NCI-H2107 treated with DMSO at 0.1 percent for 48 hours (cell line): Measurements from ENCODE around the gene ERCC6L2.

Experiments used
- DNase-seq: peaks from one replicate; lab custom pipeline; 2025; ENCODE audit not compliant: unreplicated experiment; lab: John Stamatoyannopoulos, UW

ERCC6L2 gene

GRCh38 chr9:95977371-95977770 lies 101.9 kb downstream of the ERCC6L2 start:
- DNase-seq: no peak

DNA sequence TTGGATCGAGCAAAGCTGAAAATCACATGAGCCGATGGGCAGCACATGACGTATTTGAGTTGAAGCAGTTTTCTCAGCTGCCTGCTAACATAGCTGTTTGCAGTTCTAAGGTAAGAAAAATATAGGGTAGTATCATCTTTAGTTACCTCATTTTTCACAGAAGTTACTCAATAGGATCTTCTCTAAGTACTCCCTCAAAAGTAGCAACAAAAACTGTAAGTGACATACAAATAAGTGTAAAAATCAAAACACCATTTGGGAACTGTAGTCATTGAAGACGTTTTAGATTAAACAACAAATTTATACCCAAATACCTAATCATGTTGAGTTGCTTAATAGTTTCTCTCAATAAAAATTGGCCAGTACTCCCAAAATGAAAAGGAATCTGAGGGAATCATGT lies 102.6 kb downstream of the ERCC6L2 start:
- DNase-seq: no peak

DNA sequence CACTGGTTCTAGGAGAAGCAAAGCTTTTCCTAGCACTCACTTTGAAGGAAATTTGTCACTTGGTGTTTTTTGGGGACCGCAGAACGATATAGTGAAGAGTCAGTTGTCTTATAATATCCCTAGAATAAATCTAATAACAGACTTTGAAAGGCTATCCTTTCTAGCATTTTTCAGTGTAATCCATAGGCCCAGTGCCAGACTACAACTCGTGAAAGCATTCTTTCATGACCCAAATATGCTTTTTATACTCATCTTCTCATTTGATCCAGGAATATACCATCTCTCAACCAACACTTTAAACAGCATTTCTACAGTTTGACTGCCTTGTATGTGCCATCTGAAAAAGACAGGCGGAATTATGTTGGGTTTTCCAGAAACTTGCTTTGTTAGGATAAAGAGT lies 104.0 kb downstream of the ERCC6L2 start:
- no peak for DNase-seq

DNA sequence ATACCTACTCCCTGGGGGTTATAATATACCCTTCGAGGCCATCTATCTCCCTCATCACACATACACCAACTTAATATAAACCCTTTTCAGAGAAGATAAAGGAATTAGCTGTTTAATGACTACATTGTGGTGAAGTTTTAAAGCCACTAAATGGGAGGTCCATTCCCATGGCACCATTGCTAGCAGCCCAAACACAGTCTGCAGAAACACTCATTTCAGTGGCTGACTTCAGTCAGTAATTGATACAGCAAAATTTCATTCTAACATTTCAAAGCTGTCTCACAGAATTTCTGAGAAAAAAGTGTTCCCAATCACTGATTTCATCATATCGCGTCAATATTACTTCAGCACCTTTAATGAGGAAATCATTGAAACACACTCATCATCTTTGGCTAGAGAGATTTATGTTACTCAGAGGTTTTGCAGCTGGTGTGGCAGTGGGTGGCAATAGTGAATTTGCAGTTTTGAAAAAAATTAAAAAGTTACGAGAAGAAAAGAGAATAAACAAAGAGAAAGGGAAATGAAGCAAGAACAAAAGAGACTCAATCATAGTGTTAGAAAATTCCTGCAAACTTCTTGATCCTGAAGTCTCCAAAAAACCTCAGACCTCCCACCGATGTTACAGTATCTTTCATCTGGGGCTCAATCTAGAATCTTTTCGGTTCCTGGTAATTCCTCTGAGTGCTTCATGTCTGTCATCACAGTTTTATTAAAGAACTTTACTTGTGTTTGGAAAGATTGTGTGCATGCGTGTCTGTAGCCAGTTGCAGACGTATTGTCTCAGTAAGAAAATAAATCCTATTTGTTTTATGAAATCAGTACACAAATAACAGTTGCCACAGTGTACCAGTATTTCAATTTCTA lies 105.0 kb downstream of the ERCC6L2 start:
- DNase-seq: no peak

DNA sequence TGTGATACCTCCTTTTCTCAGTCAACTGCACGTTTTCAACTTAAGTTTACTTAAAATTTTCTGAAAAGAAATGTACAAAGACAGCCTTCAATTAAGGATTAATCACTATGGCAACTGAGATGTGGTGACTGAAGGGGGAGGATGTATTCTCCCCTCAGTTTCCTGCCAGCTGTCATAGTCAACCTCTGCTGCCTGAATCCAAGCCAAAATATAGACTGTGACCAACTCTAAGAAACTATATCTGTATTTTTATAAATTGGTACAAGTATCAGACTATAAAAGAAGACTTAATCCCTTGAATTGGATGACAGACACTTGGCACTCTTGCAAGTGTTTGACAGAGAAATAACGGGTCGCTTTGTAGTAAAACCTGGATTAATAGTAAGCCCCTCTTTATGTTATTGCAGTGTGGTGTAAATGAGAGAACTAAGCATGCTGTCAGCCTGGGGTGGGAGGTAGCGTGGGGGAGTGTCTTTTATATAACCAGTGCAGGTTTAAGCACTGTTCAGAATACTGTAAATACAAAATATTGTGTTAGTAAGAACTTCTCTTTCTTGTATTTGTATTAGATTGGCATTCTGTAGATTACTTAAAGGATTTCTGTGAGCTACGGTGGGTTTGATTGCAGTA lies 106.4 kb downstream of the ERCC6L2 start:
- no peak for DNase-seq

- DNase-seq: no peak
Measured at GRCh38 chr9:95985440-95986055, 110.1 kb downstream of the ERCC6L2 start.

DNA sequence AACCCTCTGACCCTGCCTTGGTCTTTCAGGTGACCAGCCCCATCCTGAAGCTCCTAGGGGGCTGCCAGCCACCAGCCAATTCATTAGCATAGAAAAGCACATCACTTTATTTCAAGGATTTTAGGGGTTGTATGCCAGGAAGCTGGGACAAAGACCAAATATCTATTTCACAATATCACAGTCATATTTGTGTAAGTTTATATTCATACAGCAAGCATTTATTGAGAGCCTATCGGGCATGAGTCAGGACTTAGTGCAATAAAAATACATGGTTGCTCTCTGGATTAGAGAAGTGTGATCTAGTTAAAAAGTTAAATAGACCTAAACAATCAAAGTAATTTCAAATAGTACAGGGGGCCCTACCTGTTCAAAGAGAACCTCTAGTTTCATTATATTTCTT lies 113.8 kb downstream of the ERCC6L2 start:
- no peak for DNase-seq

DNA sequence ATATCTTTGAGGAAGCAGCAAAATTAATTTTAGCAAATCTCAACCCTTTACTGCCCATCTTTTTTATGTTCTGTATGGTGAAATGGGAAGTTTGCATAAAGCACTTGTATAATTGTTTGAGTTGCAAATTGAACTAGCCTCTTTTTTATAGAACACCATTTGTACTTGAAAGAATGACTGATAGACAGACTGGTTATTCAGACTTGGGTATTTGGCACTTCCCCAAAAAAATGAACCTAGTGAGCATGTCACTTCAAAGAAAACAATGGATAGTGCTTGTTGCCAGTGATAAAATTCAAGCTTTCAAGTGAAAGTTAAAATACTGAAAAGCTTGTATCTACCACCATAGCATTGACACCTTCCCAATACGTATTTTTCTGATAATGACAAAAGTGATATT lies 115.8 kb downstream of the ERCC6L2 start:
- no peak for DNase-seq

- DNase-seq: no peak
Measured at GRCh38 chr9:95992536-95992935, 117.0 kb downstream of the ERCC6L2 start.

DNA sequence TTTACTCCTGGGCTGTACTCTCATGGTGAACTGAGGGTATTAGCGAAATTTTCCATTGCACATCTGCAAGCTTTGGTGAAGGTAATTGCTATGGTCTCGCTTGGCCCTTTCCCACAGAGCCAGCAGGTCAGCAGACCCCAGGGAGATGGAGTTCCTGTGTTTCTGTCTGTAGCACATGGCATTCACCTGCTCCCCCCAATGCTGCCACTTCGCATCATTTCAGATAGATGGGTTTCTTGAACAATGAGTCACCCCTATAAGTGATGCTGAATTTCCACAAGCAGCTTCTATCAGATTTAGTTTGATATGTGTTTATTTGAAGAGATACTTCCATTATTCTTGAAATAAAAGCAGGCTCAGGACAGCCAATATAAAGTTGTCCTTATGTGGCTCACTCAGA lies 117.8 kb downstream of the ERCC6L2 start:
- no peak for DNase-seq

DNA sequence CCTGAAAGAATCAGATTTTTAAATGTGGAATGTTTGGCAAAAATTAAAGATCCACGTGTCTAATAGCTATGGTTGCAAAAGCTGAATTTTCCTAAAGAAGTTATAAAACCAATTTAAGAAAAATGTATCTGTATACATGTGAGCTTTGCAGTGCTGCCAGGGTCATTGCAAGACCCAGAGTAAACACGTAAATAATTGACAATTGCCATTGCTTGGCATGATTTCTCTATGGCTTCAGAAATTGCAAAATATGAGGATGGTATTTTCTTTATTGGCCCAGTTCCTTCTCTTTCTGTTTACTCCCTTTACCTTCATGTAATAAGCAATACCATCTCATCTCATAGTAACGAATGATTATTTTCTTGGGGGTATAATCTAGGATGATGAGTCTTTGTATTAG lies 123.9 kb downstream of the ERCC6L2 start:
- DNase-seq: no peak

- DNase-seq: no peak
Measured at GRCh38 chr9:96004379-96004778, 128.9 kb downstream of the ERCC6L2 start.

- DNase-seq: no peak
Measured at GRCh38 chr9:96006296-96006879, 130.9 kb downstream of the ERCC6L2 start.

DNA sequence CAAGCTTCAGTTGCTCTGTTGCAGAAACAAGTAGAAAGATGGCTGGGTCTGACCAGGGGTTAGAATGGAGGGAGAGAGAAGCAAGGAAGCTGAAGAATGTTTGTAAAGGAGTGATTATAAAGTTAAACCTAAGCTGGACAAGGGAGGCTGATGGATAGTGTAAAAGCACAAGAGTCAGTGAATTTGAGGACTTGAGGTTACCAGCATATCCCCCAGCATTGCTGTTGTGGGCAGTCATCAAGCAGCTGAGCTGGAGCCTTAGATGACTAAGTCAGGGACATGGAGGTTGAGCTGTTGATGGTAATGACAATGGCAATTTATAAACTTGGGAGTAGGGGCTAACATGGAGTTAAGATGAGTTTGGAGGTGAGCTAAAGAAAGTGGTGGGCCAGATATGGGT lies 131.5 kb downstream of the ERCC6L2 start:
- no peak for DNase-seq

- peak; percentile 77 for DNase-seq
Measured at GRCh38 chr9:96008502-96009222, 133.2 kb downstream of the ERCC6L2 start.

GRCh38 chr9:96009223-96009602 lies 133.7 kb downstream of the ERCC6L2 start:
- DNase-seq: no peak

- DNase-seq: no peak
Measured at GRCh38 chr9:96009690-96010472, 134.4 kb downstream of the ERCC6L2 start.

DNA sequence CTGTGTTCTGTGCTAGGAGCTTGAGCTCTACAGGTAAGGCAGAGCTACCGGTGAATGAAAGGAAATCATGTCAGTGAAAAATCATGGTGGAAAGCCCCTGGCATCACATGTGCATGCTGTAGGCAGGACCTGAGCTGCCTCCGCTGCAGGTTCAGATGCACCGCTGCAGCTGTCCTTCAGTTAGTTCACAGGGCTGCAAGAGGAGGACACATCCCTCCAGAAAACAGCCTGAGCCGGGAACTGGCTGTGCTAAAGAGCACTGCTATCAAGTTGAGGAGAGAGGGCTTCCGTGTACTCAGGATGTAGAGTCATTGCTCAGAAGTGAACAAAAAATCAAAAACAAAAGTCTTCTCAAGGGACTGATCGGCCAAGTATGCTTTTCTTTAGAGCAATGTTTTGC lies 138.6 kb downstream of the ERCC6L2 start:
- no peak for DNase-seq

- DNase-seq: no peak
Measured at GRCh38 chr9:96015876-96016686, 140.6 kb downstream of the ERCC6L2 start.
